ENCODE measurements around the gene TXNRD2.
"Not testable (repeated sequence)": the region's sequence is repeated elsewhere in the genome, so short reads cannot be mapped to it uniquely, and the experiment has no call there.

Gene TXNRD2

DNA sequence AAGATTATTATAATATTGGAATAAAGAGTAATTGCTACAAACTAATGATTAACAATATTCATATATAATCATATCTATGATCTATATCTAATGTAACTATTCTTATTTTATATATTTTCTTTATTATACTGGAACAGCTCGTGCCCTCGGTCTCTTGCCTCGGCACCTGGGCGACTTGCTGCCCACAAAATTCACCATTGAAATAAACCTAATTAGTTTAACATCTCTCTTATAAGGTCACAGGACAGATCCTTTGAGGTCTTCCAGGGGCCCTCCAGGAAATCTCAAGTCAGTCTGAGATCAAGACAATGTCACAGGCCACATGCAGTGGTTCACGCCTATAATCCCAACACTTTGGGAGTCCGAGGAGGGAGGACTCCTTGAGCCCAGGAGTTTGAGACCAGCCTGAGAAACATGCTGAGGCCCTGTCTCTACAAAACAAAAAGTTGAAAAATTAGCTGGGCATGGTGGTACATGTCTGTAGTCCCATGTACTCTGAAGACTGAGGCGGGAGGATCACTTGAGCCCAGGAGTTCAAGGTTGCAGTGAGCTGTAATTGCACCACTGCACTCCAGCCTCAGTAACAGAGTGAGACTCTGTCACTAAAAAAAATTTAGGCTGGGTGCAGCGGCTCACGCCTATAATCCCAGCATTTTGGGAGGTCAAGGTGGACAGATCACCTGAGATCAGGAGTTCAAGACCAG, 6.6 kb upstream of the TXNRD2 start:
- no peak for DNase-seq (ENCODE audit: low spot score)

DNA sequence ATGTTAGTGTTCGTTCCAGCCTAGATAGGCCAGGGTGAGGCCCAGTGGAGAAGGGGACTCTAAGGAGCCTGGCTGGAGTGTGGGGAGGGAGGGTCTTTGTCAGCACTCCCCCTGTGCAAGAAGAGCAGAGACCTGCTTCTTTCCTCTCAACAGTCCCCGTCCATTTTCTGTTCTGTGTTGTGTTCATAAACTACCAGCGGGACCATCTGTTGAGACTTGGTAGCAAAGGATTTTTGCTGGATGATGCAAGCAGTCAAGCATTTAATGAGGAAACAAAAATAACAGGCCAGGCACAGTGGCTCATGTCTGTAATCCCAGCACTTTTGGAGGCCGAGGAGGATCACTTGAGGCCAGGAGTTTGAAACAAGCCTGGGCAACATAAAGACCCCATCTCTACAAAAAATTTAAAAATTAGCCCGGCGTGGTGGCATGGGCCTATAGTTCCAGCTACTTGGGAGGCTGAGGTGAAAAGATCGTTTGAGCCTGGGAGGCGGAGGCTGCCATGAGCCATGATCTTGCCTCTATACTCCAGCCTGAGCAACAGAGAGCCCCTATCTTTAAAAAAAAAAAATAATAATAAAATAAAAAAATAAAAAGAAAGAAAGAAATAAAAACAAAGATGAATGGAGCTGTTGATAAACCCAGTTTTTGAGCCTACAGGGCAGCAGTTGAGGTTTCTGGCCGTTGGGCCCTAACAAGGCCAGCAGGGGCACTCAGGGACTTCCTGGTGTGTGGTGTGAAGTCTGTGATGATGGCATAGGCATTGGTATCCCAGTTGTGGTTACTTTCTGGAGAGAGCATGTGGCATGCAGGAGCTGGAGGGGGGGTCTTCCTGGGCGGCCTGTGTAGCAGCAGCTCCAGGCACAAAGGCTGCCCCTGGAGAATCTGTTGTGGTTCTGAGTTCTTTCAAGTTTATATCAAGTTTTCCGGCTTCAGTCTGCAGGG, 1.7 kb upstream of the TXNRD2 start:
- peak; percentile 41 for DNase-seq (ENCODE audit: low spot score)

DNA sequence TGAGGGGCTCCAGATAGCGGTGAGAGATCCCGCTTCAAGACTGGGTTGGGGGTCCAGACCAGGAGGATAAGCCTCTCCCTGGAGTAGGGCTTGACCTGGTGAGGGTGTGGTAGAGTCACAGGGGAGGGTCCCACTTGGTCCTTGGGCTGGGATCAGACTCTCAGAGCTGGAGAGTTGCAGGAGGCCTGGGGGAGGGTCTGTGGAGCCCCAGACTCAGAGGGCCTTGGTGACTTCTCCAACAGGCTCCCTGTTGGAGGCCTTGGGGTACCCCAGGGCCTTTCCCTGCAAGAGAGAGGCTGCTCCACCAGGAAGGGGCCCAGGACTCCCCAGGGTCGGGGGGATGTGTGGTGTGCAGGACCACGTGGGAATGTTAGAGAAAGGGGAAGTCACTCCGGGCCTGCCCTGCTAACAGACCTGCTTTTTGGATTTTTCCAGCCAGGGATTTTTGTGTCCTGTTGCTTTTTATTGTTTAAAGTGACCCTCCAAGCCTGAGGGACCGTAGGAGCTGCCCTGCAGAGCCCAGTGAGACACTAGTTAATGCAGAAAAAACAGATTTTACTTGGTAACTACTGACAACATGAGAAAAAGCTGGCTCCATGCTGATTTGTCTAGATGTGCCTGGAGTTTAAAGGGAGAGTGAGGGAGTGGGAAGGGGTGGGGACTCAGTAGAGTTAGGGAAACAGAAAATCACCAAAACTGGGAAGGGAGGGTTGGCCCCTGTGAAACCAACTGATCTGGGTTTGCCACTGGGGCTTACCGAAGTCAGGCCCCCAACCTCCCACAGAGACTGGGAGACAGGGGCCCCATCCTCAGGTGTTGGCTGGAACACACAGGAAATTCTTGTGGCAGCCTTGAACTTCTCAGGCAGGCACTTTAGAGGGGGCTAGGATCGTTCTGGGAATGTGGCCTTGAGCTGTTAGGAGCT, 801 bp upstream of the TXNRD2 start:
- no peak for DNase-seq (ENCODE audit: low spot score)

DNA sequence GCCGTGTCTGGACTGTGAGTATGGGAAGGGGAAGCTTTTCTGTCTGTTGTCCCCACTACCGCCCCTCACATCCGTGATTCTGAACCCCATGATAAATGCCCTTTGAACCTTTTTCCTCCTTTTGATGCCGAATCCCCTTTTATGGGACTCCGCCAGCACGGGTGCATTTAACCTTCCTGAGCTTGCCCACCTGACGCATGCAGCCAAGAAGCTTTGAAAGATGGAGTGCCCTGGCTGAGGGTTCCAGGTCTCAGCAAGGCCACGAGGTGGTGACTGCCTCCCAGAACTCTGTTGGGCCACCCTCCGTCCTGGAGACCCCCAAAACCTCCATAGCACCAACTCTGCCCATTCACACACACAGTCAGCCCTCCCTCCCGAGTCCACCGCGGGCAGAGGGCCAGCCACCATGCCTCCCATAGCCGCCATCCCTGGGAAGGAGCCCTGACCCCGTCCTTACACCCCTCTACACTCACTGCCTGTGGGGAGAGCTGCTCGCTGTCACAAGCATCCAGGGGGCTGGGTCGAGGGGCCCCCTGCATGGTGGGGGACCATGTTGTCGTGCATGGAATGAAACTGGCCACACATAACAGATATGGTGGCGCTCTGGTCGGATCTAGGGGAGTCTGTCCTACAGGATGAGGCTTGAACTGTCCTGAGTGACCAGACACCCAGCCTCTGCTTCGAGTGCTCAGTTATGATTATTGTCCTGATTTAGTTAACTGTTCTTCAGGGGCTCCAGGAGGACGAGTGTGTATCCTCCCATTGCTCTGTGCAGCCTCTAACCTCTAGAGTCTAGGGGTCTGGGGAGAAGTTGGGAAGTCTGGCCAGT, 868 bp downstream of the TXNRD2 start:
- no peak for DNase-seq (ENCODE audit: low spot score)

DNA sequence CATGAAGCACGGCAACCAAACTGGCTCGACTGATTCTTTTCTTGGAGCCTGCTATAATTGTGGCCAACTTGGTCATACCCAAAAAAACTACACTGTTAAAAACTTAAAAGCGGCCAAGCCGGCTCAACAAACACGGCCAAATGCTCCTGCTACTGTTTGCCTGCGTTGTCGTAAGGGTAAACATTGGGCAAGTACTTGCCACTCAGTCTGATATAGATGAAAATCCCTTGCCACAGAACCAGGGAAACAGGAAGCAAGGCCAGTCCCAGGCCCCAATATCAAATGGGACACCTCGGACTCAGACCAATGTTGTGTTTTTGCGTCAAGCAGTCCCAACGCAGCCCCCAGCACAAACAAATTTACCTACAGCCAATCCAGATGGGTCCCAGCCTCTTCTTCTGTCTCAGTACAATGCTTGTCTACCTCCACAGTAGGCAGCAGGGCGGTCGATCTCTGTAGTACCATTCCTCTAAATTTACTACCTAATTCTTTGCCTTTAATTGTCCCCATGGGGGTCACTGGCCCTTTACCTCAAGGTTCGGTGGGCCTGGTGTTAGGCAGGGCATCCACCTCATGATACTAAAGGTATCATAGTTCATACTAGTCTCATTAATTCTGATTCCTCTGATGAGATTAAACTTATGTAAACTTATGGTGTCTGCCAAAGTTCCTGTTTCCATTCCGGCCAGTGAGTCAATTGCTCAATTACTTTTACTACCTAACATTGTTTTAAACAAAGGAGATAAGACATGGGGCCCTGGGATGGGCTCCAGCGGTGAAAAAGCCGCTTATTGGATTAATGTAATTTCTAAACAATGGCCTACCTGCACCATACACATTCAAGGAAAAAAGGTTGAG, 3.8 kb downstream of the TXNRD2 start:
- DNase-seq (ENCODE audit: low spot score) = no peak

DNA sequence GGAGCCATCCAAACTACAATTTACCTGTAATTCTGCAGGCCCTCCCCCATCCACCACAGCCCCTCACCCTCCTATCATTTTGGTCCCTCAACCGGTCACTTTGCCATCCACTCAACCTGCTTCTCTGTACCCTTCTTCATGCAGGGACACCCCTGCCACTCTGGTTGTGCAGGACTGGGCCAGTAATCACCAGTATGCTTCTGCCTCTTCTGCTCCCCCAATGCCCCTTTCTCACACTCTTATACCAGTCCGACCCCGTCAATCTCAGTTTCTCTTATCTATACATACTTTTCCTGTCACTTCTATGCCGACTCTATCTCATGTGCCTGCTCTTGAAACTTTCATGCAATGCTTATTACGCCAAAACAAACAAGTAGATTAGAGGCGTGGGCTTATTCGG, 5.1 kb downstream of the TXNRD2 start:
- no peak for DNase-seq (ENCODE audit: low spot score)

DNA sequence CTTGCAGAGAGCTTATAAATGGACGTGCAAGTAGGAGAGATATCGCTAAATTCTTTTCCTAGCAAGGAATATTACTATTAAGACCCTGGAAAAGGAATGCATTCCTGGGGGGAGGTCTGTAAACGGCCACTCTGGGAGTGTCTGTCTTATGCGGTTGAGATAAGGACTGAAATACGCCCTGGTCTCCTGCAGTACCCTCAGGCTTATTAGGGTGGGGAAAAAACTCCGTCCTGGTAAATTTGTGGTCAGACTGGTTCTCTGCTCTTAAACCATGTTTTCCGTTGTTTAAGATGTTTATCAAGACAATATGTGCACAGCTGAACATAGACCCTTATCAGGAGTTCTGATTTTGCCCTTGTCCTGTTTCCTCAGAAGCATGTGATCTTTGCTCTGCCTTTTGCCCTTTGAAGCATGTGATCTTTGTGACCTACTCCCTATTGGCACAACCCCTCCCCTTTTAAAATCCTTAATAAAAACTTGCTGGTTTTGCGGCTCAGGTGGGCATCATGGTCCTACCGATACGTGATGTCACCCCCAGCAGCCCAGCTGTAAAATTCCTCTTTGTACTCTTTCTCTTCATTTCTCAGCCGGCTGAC, 6.4 kb downstream of the TXNRD2 start:
- not testable (repeated sequence) for DNase-seq (ENCODE audit: low spot score)

DNA sequence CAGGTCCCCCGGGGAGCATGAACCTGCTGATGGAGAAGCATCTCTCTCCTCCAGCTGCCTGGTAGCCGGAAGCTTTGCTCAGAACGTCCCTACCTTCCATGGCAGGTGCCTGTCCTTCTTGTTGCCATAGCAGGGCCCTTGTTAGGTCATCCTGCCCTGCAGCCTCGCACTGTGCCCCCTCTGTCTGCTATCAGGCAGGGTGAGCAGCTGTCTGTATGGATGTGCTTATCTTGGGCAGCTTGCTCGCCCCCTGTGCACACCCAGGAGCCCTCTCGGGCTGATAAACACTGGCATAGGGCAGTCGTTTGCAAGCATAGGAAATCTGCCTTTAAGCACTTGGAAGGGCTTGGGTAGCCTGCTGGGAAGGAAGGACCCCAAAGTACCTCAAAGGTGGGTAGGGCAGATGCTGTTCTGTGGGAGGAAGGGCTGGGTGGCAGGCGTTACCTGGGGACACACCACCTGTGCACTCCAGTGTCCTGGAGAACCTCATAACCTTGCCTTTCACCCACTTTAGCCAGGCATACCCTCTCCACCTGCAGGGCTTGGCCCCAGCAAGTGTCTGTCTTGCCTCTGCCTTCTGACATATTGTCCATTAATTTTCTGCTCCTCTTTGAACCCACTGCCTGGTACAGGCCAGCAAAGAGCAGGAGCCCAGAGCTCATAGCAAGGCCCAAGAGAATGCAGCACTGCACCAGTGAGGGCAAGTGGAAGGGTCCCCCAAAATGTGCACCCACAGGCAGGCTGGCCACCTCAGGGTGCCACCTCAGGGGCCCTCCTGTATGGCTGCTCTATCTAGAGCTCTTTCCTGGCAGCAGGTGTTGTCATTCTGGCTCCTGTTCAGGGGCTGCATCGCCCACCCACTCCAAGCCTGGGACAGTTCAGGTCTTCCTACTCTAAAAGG, 8.0 kb downstream of the TXNRD2 start:
- no peak for DNase-seq (ENCODE audit: low spot score)

DNA sequence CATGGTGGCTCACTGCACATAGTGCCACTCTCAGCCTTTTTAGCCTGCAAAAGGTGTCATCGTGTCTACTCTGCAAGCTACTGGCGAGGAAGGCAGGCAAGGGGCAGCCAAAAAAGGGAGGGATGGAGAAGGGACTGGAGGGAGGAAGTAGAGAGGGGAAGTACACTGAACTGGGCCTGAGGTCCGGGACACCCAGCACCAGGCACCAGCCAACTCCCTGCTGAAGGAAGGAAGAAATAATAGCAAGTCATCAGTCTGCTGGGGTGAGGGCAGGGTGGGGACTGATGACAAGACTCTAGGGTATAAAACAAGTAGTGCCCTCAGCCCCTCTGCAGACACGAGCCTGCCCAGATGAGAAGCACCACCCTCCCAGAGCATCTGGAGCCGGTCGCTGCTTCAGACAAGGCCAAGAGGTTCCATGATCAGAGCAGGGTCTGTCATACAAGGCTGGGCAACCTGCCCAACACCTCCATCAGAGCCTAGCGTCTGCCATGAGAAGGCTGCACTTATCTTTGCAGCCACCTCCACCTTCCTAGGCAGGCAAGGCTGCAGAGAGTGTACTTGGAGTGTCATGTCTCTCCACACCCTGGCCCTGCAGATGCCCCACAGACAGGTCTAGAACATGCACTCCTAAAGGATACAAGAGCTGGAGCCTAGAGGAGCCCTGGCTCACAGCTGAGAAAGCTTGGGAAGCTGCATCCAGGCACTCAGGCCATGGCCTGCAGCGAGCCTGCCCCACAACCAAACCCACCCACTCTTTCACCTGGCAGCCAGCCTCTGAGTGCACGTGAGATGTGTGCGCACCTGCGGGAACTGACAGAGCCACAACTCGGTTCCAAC, 9.0 kb downstream of the TXNRD2 start:
- no peak for DNase-seq (ENCODE audit: low spot score)

DNA sequence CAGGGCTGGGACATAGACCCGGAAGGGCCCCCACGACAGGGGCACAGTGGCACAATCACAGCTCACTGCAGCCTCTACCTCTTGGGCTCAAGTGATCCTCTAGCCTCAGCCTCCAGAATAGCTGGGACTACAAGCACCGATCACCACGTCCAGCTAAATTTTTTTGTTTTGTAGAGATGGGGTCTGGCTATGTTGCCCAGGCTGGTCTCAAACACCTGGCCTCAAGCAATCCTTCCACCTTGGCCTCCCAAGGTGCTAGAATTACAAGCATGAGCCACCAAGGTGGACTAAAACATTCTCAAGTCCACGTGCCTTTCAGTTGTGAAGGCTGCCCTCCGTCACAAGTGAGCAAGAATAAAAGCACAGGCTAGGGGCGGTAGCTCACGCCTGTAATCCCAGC, 10.1 kb downstream of the TXNRD2 start:
- no peak for DNase-seq (ENCODE audit: low spot score)

DNA sequence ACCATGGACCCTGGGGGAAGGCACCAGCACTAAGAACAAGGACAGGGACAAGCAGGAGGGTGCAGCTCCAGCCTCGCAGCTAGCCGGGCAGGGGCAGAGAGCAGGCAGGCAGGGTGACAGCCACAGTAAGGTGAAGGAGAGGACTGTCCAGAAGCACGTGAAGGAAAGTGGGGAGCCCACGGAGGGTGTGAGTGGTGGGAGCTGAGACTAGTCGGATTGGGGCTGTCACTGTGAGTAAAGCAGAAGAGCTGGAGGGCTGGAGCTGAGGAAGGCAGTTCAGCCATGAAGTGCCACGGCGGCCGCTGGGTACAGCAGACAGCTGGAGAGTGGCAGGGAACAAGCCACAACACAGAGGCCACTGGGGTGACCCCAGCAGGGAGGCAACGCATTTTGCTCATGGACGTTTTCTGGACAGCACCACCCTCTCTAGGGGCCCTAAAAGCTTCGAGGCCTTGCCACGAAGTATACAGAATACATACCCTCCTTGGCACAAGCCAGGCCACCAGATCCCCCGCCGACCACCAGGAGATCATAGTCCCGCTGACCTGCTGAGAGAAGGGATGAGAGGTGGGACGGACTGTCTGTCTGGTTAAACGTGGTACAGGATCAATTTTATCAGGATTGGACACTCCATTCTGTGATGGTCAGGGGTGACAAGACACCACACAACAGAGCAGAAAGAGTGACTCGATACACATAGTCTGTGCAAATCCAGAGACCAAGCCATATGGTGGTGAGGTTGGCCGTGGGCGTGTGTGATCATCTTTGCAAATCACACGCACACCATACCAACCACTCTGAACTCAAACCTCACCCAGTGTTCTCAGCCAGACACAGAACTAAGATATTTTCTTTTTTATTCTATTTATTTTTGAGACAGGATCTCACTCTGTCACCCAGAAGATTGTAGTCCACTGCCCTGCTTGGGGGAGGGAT, 10.8 kb downstream of the TXNRD2 start:
- no peak for DNase-seq (ENCODE audit: low spot score)

DNA sequence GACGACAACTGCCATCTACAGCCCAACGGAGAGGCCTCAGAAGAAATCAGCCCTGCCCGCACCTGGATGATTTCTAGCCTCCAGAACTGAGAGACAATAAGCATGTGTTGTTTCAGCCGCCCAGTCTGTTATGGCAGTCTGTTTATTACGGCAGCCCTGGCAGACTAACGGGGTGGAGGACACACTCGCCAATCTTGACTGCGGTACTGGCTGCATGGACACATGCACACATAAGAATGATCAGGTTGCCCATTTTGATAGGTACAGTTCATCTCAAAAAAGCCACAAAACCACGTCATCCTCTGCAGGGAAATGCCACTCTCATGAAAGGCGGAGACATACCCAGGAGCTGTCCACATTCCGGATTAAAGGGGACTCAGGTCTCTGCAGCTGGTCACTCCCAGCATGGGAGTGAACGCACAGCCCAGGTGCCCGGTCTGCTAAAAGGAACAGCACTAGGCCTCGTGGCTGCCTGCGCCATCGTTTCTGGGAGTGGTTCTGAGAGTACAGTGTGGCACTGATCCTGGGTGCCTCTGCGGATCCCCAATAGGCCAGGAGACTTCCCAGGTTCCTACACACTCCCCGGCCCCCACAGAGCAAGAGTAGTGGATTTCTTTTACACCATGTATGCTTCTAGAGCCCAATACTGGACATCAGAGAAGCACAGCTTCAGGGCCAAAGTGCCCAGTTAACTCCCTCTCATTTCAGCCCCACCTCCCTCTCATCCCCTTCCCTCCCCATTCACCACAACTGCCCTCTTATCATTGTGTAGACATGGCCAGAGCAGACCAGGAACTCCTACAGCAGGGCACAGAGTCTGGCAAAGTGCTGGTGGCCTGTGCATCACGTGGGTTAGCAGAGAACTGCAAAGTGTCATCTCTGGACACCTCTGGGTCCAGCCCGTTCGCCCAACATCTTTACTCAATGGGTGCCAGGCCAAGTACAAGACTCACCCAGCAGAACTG, 11.8 kb downstream of the TXNRD2 start:
- no peak for DNase-seq (ENCODE audit: low spot score)

DNA sequence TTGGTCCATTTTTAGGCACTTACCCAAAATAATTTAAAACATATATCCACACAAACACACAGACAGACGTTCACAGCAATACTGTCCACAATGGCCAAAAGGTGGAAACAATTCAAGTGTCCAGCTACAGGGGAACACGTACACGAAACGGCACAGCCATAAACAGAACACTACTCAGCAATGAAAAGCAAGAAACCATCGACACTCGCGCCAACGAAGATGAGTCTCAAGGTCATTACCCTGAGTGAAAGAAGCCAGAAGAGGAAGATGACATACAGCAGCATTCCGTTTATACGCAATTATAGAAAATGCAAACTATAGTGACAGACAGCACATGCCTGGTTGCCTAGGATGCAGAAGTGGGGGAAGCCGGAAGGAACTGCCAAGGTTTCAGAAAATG, 13.4 kb downstream of the TXNRD2 start:
- DNase-seq (ENCODE audit: low spot score) = no peak

DNA sequence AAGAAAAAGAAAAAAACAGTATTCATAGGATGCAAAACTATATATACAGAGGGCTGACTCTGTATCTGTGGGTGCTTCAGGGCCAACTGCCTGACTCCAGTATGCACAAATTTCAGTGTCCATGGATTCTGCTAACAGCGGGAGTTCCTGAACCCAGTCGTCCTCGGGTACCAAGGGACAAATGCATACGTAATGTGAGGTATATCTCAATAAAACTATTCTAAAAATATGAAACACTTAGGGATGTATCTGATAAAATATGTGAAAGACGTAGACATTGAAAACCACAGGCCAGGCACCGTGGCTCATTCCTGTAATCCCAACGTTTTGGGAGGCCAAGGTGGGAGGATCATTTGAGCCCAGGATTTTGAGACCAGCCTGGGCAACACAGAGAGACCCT, 13.9 kb downstream of the TXNRD2 start:
- no peak for DNase-seq (ENCODE audit: low spot score)

DNA sequence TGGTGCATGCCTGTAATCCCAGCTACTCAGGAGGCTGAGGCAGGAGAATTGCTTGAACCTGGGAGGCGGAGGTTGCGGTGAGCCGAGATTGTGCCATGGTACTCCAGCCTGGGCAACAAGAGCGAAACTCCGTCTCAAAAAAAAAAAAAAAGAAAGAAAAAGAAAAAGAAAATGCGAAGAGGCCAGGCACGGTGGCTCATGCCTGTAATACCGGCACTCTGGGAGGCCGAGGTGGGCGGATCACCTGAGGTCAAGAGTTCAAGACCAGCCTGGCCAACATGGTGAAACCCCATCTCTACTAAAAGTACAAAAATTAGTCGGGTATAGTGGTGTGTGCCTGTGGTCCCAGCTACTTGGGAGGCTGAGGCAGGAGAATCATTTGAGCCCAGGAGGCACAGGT, 15.6 kb downstream of the TXNRD2 start:
- DNase-seq (ENCODE audit: low spot score) = not testable (repeated sequence)

All from LoVo (cell line).